Thoracic aorta (tissue), 2 donors: Measurements from ENCODE around the gene C15orf40. TPM values are rescaled to one million over a fixed set of nuclear protein-coding genes. Genes with fewer than 3 reads are reported as not detected.

Experiments used
- ATAC-seq: fragments of 150-250 bp; one replicate; pipeline ENCODE4 v1.8.0; 2017; ENCODE audit warnings: low read depth; ENCODE audit not compliant: insufficient number of reproducible peaks, low FRiP score
- DNase-seq: peaks from one replicate; pipeline ENCODE4 v3.0.0-alpha.2; 2020; ENCODE audit warnings: low spot score
- H3K27ac ChIP-seq, 2 donors: fragments of 200-600 bp; sonication (generic); 1 replicate in 1 of 2; 2 replicates in 1 of 2; pipeline ENCODE4 v1.5.1; 2016; ENCODE audit warnings: mild to moderate bottlenecking in 2 of 2, moderate library complexity in 2 of 2
- H3K27me3 ChIP-seq: fragments of 200-600 bp; sonication (generic); replicated peaks from 2 replicates; pipeline ENCODE4 v1.6.0; 2016; ENCODE audit warnings: mild to moderate bottlenecking; ENCODE audit not compliant: insufficient read depth
- H3K36me3 ChIP-seq: fragments of 200-600 bp; sonication (generic); one replicate; pipeline ENCODE4 v1.5.1; 2016
- H3K4me1 ChIP-seq, 2 donors: fragments of 200-600 bp; sonication (generic); 1 replicate in 1 of 2; 2 replicates in 1 of 2; pipeline versions ENCODE4 v1.5.1 to v1.6.0; 2016; ENCODE audit warnings: low read depth in 2 of 2, mild to moderate bottlenecking in 1 of 2; ENCODE audit not compliant: control insufficient read depth in 1 of 2
- H3K4me3 ChIP-seq: fragments of 200-600 bp; sonication (generic); 2 replicates; pipeline ENCODE4 v1.5.1; 2016; ENCODE audit warnings: mild to moderate bottlenecking
- H3K9me3 ChIP-seq: fragments of 200-600 bp; sonication (generic); 2 replicates; pipeline ENCODE4 v1.5.1; 2016
- total RNA-seq, 2 donors: library from RNA; depleted of rRNA; stranded (reverse); fragments of >200 nt; gene quantifications; one replicate each; pipeline versions ENCODE4 v1.1.0 to v1.2.3, GENCODE V29; 2016
- TF ChIP-seq, protein P1 (sequence below): fragments of 200-600 bp; sonication (generic); IDR thresholded peaks from one replicate; pipeline ENCODE4 v1.5.1; 2019; ENCODE audit warnings: antibody characterized with exemption

C15orf40 gene
- total RNA-seq, 2 donors from 2014 or later, result 10.2 to 16.7 TPM

- peaks cover 9% of the 10 kb centered on the region for H3K36me3 ChIP-seq
These were observed 5.5 kb upstream of the C15orf40 start for GRCh38 chr15:83016906-83017305.

GRCh38 chr15:83015361-83015760 is 3.9 kb upstream of the C15orf40 start:
- H3K4me3 ChIP-seq, result no peak overlapping the region
- H3K27ac ChIP-seq, result no peak overlapping the region
- H3K9me3 ChIP-seq, result no peaks in the 10 kb centered on the region
- peaks cover 9% of the 10 kb centered on the region for H3K36me3 ChIP-seq
- DNase-seq (no peak), ATAC-seq (no peak)
- peaks cover 11 to 18% of the 10 kb centered on the region in 2 donors for H3K4me1 ChIP-seq
- TF ChIP-seq, protein P1, sequence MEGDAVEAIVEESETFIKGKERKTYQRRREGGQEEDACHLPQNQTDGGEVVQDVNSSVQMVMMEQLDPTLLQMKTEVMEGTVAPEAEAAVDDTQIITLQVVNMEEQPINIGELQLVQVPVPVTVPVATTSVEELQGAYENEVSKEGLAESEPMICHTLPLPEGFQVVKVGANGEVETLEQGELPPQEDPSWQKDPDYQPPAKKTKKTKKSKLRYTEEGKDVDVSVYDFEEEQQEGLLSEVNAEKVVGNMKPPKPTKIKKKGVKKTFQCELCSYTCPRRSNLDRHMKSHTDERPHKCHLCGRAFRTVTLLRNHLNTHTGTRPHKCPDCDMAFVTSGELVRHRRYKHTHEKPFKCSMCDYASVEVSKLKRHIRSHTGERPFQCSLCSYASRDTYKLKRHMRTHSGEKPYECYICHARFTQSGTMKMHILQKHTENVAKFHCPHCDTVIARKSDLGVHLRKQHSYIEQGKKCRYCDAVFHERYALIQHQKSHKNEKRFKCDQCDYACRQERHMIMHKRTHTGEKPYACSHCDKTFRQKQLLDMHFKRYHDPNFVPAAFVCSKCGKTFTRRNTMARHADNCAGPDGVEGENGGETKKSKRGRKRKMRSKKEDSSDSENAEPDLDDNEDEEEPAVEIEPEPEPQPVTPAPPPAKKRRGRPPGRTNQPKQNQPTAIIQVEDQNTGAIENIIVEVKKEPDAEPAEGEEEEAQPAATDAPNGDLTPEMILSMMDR, result no peak
- no peaks in the 10 kb centered on the region for H3K27me3 ChIP-seq

More at GRCh38 chr15:83016906-83017305, 5.5 kb upstream of the C15orf40 start:
- DNase-seq (no peak), ATAC-seq (no peak)
- Histone ChIP-seq H3K9me3 (no peaks in the 10 kb centered on the region), H3K4me1 (peaks cover 5 to 10% of the 10 kb centered on the region in 2 donors), H3K27ac (no peak overlapping the region), H3K4me3 (no peak overlapping the region), H3K27me3 (no peaks in the 10 kb centered on the region)
- TF ChIP-seq, protein P1, result no peak

DNA sequence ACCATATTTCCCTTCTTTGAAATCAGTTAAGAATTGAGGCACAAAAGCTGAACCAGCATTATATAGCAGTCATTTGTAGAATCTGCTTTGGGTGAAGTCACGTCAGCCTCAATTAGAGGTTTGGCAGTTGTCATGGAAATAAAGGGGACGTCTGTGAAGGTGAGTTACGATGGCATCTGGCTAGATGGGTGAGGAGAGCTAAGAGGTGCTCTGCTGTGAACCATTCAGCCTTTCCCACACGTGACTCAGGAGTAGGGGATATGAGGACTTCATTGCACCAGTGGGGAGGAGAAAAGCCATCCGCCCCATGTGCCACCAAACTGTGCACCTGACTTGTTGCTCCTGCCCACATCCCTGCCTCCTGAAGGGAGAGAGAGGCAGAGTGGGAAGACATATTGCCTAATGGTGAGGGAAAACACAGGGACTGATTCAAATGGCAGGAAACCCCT is 2.8 kb upstream of the C15orf40 start:
- Histone ChIP-seq H3K27ac (no peak overlapping the region), H3K36me3 (peaks cover 3% of the 10 kb centered on the region), H3K4me3 (no peak overlapping the region), H3K4me1 (peaks cover 17 to 29% of the 10 kb centered on the region in 2 donors), H3K27me3 (no peaks in the 10 kb centered on the region), H3K9me3 (no peaks in the 10 kb centered on the region)
- no peak for ATAC-seq
- no peak for DNase-seq
- TF ChIP-seq, protein P1, result no peak

DNA sequence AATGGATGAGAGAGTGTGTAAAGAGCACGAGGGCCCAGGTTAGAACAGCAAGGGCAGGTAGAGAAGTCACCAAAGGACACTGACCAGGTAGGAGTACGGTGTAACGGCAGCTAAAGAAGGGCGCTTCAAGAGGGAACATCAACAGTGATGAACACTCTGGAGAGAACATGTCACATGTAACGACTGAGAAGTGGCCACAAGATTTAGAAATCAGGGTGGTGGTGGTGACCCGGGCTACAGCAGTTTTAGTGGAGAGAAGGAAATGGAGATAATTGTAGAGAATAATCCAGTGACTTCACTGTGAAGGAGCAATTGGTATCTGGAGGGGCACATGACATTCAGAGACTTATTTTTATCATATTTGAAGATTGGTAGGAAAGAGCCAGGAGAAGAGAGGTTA is 1.2 kb upstream of the C15orf40 start:
- Histone ChIP-seq H3K9me3 (no peaks in the 10 kb centered on the region), H3K4me3 (no peak overlapping the region), H3K27ac (no peak overlapping the region), H3K4me1 (peaks cover 17 to 29% of the 10 kb centered on the region in 2 donors), H3K36me3 (peaks cover 10% of the 10 kb centered on the region), H3K27me3 (no peaks in the 10 kb centered on the region)
- TF ChIP-seq, protein P1, result no peak
- DNase-seq (no peak), ATAC-seq (no peak)

- DNase-seq, result no peak
- peak overlapping the region; percentile 9 to 69 for H3K27ac ChIP-seq
- no peak for ATAC-seq
- H3K4me3 ChIP-seq, result peak overlapping the region; percentile 95
- TF ChIP-seq, protein P1, result no peak
- peaks cover 17 to 29% of the 10 kb centered on the region in 2 donors for H3K4me1 ChIP-seq
- peaks cover 12% of the 10 kb centered on the region for H3K36me3 ChIP-seq
- no peaks in the 10 kb centered on the region for H3K9me3 ChIP-seq
- no peaks in the 10 kb centered on the region for H3K27me3 ChIP-seq
These were observed 612 bp upstream of the C15orf40 start for GRCh38 chr15:83012076-83012426.
